Measurements from ENCODE around the gene PRKAA1.

- TF ChIP-seq CTCF (conservative IDR thresholded peaks at IDR 0.05) (no peak), ZFX (IDR thresholded peaks at IDR 0.05) (no peak)
Measured at GRCh38 chr5:40776658-40776977, 21.6 kb downstream of the PRKAA1 start.
